Measurements from ENCODE around the gene INSIG2.

INSIG2 gene

GRCh38 chr2:118128826-118129225 lies 40.6 kb downstream of the INSIG2 start:
- DNase-seq (ENCODE audit: low spot score) = peak; percentile 22

DNA sequence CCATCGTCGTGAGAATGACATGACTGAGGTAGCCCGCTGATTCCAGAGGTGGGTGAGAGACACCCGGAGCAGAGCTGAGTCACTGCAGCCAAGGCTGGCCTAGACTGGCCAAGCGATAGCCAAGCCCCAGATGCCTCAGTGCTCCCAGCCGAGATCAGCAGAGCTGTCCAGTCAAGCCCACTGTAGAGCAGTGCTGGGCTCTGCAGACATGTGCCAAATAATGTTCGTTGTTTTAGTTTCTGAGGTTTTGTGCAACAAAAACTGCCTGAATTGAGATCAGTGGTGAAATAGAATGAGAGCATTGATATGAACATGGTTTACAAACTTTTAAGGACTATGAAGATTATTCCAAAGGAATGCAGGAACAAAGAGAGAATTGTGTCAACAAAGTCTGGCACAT lies 42.1 kb downstream of the INSIG2 start:
- DNase-seq (ENCODE audit: low spot score) = peak; percentile 23

DNA sequence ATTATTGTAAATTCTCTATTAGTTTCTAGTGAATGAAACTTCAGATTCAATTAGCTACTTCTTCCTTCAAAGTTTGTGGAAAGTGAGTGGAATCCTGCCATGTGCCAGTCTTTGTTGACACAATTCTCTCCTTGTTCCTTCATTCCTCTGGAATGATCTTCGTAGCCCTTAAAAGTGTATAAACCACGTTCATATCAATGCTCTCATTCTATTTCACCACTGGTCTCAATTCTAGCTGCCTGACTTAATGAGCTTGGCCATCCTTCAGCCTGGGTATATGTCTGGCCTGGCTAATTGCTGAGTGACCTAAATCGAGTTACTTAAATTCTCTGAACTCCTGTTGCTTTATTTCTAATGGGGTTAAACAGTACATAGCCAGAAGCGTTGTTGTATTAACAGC lies 43.5 kb downstream of the INSIG2 start:
- no peak for DNase-seq (ENCODE audit: low spot score)

GRCh38 chr2:118133916-118134315 lies 45.6 kb downstream of the INSIG2 start:
- DNase-seq (ENCODE audit: low spot score) = no peak

GRCh38 chr2:118134650-118135049 lies 46.4 kb downstream of the INSIG2 start:
- DNase-seq (ENCODE audit: low spot score) = no peak

DNA sequence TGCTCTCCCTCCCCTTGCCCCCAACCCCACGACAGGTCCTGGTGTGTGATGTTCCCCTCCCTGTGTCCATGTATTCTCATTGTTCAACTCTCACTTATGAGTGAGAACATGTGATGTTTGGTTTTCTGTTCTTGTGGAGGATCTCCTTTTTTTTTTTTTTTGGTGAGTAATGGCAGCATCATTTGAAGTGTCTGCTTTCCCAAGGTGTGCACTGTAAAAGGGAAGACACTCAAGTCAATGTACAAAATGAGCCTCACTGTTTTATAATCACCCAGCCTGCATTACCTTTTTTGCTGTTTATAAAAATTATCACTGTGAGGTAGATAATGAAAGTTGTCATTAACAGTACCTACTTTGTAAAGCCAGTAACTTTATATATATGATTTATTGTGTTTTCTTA lies 56.9 kb downstream of the INSIG2 start:
- DNase-seq (ENCODE audit: low spot score) = no peak

DNA sequence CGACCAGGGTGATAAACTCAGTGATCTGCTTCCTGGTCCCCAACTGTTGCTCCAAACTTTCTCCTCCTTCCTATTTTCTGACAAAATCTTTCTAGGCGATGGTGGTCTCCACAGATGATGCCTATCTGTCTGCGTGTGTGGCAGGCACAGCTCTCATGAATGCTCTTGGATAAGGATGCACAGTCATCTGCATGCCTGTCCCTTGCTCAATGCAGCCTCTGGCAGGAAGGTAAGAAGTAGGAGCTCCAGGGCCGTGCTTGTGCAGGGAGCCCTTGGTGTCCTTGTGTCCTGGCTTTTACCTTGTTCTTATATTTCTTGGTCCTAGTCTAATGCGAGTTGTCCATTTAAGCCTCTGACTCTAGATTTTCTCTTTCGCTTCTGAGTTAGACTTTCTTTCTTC lies 57.5 kb downstream of the INSIG2 start:
- DNase-seq (ENCODE audit: low spot score) = no peak

GRCh38 chr2:118146315-118147283 lies 58.3 kb downstream of the INSIG2 start:
- no peak for DNase-seq (ENCODE audit: low spot score)

DNA sequence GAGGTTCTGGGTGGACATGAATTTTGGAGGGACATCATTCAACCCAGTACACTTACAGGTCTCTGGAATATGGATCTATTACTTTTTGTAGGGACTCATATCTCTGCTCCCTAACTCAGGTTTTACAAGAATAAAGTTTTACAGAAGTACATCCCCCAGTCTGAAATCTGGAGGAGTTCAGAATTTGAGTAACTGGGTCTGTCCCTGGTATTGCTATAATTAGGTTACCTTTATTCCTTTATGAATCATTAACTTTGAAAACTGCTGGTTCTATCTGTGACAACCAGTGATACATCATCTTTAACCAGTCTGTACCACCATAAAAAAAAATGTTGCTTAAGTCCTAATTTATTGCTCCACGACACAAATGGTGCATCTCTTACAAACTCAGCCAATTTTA lies 59.9 kb downstream of the INSIG2 start:
- no peak for DNase-seq (ENCODE audit: low spot score)

- no peak for DNase-seq (ENCODE audit: low spot score)
Observed at GRCh38 chr2:118148809-118149208, 60.5 kb downstream of the INSIG2 start.

DNA sequence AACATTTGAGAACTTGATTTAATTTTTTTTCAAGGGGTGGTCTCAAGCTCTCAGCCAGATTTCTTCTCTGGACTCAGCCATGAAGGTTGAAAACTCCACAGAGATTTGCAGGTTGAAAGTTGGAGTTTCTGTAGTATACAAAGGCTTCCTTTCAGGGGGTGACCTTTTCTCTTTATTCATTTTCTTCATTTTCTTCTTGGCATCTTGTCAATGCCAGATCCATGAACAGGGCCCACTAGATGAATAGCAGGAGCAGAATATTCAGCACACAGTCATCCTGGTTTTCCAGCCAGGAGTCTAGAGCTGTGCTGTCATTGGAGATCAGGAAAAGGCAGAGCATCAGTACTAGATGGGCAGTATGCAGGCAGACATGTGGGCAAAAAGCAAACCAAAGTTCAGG lies 62.0 kb downstream of the INSIG2 start:
- no peak for DNase-seq (ENCODE audit: low spot score)

DNA sequence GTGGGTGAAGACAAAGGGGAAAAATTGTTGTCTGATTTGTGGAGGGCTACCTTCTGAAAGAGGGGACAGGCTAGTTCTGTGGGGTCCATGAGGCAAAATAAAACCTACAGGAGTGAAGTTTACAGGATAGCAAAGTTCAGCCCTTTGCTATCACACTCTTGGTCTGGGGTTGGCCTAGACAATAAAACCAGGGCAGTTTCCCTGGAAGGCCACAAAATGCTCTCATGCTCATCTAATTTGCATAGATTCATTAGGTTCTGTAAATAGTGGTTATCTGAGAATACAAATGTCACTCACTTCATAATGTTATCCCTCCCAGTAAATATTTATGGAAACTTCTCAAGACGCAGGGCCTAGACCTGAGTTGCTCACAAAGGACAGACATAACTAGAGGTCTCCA lies 63.6 kb downstream of the INSIG2 start:
- DNase-seq (ENCODE audit: low spot score) = no peak

DNA sequence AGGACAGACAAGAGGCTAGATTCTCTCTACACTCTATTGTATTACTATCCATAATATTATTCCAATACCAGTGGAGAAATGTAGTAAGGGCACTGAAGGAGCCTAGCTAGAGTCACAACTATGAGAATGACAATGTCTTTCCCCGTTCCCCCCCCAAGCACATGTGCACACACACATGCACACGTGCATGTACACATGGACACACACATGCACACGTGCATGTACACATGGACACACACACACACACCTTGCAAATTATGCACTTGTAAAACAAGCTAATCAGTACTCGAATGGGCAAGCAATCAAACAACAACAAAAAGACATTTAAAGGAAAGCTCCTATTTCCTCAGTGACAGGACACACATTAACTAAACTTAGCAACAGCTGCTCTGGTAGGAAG lies 65.2 kb downstream of the INSIG2 start:
- DNase-seq (ENCODE audit: low spot score) = no peak

GRCh38 chr2:118154176-118154575 lies 65.9 kb downstream of the INSIG2 start:
- no peak for DNase-seq (ENCODE audit: low spot score)
